MV-4-11 (cell line): ENCODE results near the gene SLC35A2.

Source experiments
- DNase-seq: peaks from one replicate; lab custom pipeline; 2025; lab: John Stamatoyannopoulos, UW

Gene SLC35A2

GRCh38 chrX:48911412-48912182 lies at the start of gene SLC35A2:
SLC35A2 (minus strand) TSS chrX:48911646; CDS start chrX:48911636, 10 bp downstream.
- peak; percentile 68 for DNase-seq

GRCh38 chrX:48960291-48960690 lies 48.8 kb upstream of the SLC35A2 start:
- peak; percentile 56 for DNase-seq

- no peak for DNase-seq
Measured at GRCh38 chrX:48958635-48959094, 47.2 kb upstream of the SLC35A2 start.

- peak; percentile 96 for DNase-seq
Measured at GRCh38 chrX:48957827-48958634, 46.6 kb upstream of the SLC35A2 start.

GRCh38 chrX:48957477-48957826 lies 46.0 kb upstream of the SLC35A2 start, which contains the start of gene OTUD5:
OTUD5 (minus strand) TSS chrX:48957607; CDS start chrX:48957570, 37 bp downstream.
- no peak for DNase-seq

- DNase-seq, result no peak
Measured at GRCh38 chrX:48956728-48957414, 45.4 kb upstream of the SLC35A2 start.

GRCh38 chrX:48948589-48948988 lies 37.1 kb upstream of the SLC35A2 start:
- DNase-seq, result no peak

GRCh38 chrX:48945517-48946348 lies 34.3 kb upstream of the SLC35A2 start:
- DNase-seq, result peak; percentile 15

- no peak for DNase-seq
Measured at GRCh38 chrX:48942895-48943294, 31.4 kb upstream of the SLC35A2 start.

GRCh38 chrX:48940404-48940955 lies 29.0 kb upstream of the SLC35A2 start:
- peak; percentile 40 for DNase-seq

GRCh38 chrX:48939524-48940228 lies 28.2 kb upstream of the SLC35A2 start:
- DNase-seq, result no peak

GRCh38 chrX:48938721-48939425 lies 27.4 kb upstream of the SLC35A2 start:
- no peak for DNase-seq

- DNase-seq, result peak; percentile 95
Measured at GRCh38 chrX:48937054-48937907, 25.8 kb upstream of the SLC35A2 start.

GRCh38 chrX:48936429-48937053 lies 25.1 kb upstream of the SLC35A2 start:
- no peak for DNase-seq

GRCh38 chrX:48935301-48935670 lies 23.8 kb upstream of the SLC35A2 start:
- DNase-seq, result no peak

GRCh38 chrX:48934581-48935300 lies 23.3 kb upstream of the SLC35A2 start:
- DNase-seq, result no peak

GRCh38 chrX:48933757-48934156 lies 22.3 kb upstream of the SLC35A2 start:
- peak; percentile 22 for DNase-seq
